Sigmoid colon (tissue), 4 donors: ENCODE data around the gene SETBP1.

ENCODE experiments used
- CTCF ChIP-seq, 4 experiments: fragments of 450-650 bp in 3 of 4; fragments of 200-600 bp in 1 of 4; IDR thresholded peaks; one replicate each; pipeline ENCODE4 v1.5.1; 2016 to 2019; ENCODE audit warnings: antibody characterized with exemption in 4 of 4, mild to moderate bottlenecking in 3 of 4, moderate library complexity in 2 of 4
- EP300 ChIP-seq, 4 donors: sonication (generic); formaldehyde crosslinking; IDR thresholded peaks; one replicate each; pipeline ENCODE4 v1.6.1; 2017; ENCODE audit warnings: antibody characterized with exemption in 4 of 4
- POLR2A ChIP-seq, 2 donors: fragments of 450-650 bp; IDR thresholded peaks; one replicate each; pipeline ENCODE4 v1.6.1; 2016; ENCODE audit warnings: antibody characterized with exemption in 2 of 2, mild to moderate bottlenecking in 2 of 2, moderate library complexity in 2 of 2
- POLR2AphosphoS5 ChIP-seq, 4 donors: sonication (generic); formaldehyde crosslinking; IDR thresholded peaks; one replicate each; pipeline ENCODE4 v1.6.1; 2017; ENCODE audit warnings: antibody characterized with exemption in 4 of 4

- TF ChIP-seq CTCF (IDR thresholded peaks at IDR 0.05) (no peak), POLR2AphosphoS5 (IDR thresholded peaks at IDR 0.05) (no peak), POLR2A (IDR thresholded peaks at IDR 0.05) (no peak), EP300 (IDR thresholded peaks at IDR 0.05) (no peak)
Measured at GRCh38 chr18:44927127-44927849, 246.6 kb downstream of the SETBP1 start.
